Activated gamma-delta T cell treated with anti-CD3 and anti-CD28 coated beads, Interleukin-2, amount 50 U/mL, for 16 hours (primary cell): Measurements from ENCODE around the gene ZNF382.

Source experiments
- DNase-seq: peaks from one replicate; pipeline ENCODE4 v3.0.0-alpha.2; 2020; ENCODE audit warnings: low read depth

ZNF382 gene

GRCh38 chr19:36679455-36679854 is 74.3 kb downstream of the ZNF382 start:
- no peak for DNase-seq
